ENCODE measurements around the gene OTOGL. TPM values are rescaled to one million over a fixed set of nuclear protein-coding genes. Genes with fewer than 3 reads are reported as not detected.
"Not testable (repeated sequence)": the region's sequence is repeated elsewhere in the genome, so short reads cannot be mapped to it uniquely, and the experiment has no call there.

Gene OTOGL
- total RNA-seq, 2 donors from 2014 or later, result 0.59 to 0.74 TPM

DNA sequence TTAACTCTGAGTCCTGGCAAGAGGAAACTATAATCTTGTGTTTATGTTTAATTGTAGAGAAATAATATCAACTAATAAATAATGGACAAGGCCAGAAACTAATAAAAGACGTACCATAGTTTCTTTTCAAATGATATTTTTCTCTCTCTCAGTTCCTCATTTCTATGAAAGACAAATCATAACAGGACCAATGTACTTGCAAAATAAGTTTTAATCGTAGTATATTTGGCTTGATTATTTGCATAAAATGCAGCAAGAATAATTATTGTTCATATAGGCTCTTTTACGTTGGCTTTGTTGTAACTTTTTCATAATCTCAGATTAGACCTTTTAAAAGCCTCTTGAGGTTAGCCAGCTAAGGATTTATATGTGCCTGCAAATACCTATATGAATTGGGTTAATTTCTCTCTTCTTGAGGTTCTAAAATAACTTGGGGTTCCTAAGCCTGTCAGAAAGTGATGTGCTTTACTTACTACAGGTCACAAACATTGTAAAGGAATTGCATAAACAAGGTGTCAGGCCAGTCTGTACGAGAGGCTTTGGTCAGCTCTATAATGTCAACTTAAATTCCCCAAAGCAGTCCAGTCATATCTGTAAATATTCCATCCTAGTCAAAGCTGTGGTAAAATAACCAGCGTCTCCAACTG lies 191.9 kb downstream of the OTOGL start:
- Histone ChIP-seq H3K4me3 (no peak overlapping the region), H3K4me1 (replicated peaks) (no peaks in the 10 kb centered on the region), H3K27ac (no peak overlapping the region), H3K36me3 (no peaks in the 10 kb centered on the region), H3K27me3 (replicated peaks; ENCODE audit: insufficient read depth) (no peaks in the 10 kb centered on the region), H3K9me3 (no peaks in the 10 kb centered on the region)
- DNase-seq (ENCODE audit: low spot score), result no peak
- intact Hi-C loops (cut with DNase I), result no loop called here
- TF ChIP-seq POLR2A (IDR thresholded peaks at IDR 0.05) (no peak), POLR2AphosphoS5 (IDR thresholded peaks at IDR 0.05) (no peak)
- TF ChIP-seq, protein P1, sequence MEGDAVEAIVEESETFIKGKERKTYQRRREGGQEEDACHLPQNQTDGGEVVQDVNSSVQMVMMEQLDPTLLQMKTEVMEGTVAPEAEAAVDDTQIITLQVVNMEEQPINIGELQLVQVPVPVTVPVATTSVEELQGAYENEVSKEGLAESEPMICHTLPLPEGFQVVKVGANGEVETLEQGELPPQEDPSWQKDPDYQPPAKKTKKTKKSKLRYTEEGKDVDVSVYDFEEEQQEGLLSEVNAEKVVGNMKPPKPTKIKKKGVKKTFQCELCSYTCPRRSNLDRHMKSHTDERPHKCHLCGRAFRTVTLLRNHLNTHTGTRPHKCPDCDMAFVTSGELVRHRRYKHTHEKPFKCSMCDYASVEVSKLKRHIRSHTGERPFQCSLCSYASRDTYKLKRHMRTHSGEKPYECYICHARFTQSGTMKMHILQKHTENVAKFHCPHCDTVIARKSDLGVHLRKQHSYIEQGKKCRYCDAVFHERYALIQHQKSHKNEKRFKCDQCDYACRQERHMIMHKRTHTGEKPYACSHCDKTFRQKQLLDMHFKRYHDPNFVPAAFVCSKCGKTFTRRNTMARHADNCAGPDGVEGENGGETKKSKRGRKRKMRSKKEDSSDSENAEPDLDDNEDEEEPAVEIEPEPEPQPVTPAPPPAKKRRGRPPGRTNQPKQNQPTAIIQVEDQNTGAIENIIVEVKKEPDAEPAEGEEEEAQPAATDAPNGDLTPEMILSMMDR (IDR thresholded peaks at IDR 0.05), result no peak
- WGBS, result 69% methylated on average over 5 of the region's 5 CpGs

DNA sequence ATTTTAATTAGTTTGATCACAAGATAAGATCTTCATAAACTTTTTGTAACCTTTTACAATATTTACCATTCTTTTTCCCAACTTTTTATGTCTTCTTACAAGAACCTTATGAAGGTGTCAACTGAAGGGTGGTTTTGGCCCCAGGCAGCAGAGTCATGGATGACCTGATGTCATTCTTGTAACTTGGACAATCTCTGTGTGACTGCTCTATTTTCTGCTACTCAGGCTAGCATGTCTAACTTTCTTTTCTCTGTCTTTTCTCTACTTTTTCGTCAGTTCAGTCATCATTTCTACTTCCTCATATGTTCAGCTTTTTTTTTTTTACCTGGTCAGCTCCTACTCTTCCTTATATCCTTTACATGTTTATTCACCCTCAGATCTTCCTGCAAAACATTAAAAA lies 194.0 kb downstream of the OTOGL start:
- no peaks in the 10 kb centered on the region for H3K9me3 ChIP-seq
- DNase-seq (ENCODE audit: low spot score), result no peak
- TF ChIP-seq POLR2AphosphoS5 (IDR thresholded peaks at IDR 0.05), result no peak
- no peak for TF ChIP-seq POLR2A (IDR thresholded peaks at IDR 0.05)
- TF ChIP-seq, protein P1 (IDR thresholded peaks at IDR 0.05), result no peak
- no peaks in the 10 kb centered on the region for H3K27me3 ChIP-seq (replicated peaks; ENCODE audit: insufficient read depth)
- no peak overlapping the region for H3K4me3 ChIP-seq
- H3K27ac ChIP-seq, result no peak overlapping the region
- 77% methylated on average over 1 of the region's 1 CpG for WGBS
- no peaks in the 10 kb centered on the region for H3K4me1 ChIP-seq (replicated peaks)
- intact Hi-C loops (cut with DNase I), result no loop called here
- no peaks in the 10 kb centered on the region for H3K36me3 ChIP-seq

DNA sequence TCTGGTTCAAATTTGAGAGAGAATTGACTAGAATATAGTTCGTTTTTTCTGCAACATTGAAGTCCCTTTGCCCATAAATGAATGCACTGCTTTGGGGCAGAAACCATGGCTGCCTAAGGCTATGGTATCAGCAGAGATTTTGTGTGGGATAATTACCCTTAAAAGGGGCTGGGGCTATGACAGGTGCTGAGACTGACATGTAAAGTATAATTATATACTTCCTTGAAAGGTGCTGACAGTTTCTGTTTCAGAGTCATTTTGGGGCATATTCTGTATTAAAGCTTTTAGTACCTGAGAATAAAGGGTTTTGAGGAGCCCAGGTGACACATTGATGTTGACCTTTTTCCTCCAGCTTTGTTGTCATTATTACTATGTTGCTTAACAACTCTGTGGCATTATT lies 194.4 kb downstream of the OTOGL start:
- TF ChIP-seq, protein P1 (IDR thresholded peaks at IDR 0.05), result no peak
- TF ChIP-seq POLR2A (IDR thresholded peaks at IDR 0.05) (no peak), POLR2AphosphoS5 (IDR thresholded peaks at IDR 0.05) (no peak)
- DNase-seq (ENCODE audit: low spot score), result no peak
- H3K27me3 ChIP-seq (replicated peaks; ENCODE audit: insufficient read depth), result no peaks in the 10 kb centered on the region
- intact Hi-C loops (cut with DNase I), result no loop called here
- no peaks in the 10 kb centered on the region for H3K9me3 ChIP-seq
- H3K4me1 ChIP-seq (replicated peaks), result no peaks in the 10 kb centered on the region
- H3K27ac ChIP-seq, result no peak overlapping the region
- WGBS, result 52% methylated on average over 1 of the region's 1 CpG
- H3K36me3 ChIP-seq, result no peaks in the 10 kb centered on the region
- no peak overlapping the region for H3K4me3 ChIP-seq

DNA sequence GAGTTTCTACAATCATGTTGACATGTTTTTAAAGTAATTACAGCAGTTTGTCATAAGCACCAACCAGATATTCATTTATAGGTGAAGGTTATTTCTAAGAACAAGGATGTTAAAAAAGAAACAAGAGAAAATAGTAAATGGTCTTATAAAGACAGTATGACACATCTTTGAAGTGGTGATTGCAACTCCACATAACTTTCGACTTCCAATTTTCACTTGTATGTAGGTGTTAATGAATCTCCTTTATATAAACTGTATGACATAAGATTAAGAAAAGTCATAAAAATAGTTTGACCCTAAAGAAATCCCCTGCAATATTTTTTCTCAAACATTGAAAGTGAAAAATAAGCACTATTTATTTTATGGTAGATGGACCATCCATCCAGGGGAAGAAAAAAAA lies 199.9 kb downstream of the OTOGL start:
- H3K36me3 ChIP-seq, result no peaks in the 10 kb centered on the region
- TF ChIP-seq POLR2AphosphoS5 (IDR thresholded peaks at IDR 0.05) (no peak), POLR2A (IDR thresholded peaks at IDR 0.05) (no peak)
- TF ChIP-seq, protein P1 (IDR thresholded peaks at IDR 0.05), result no peak
- no peaks in the 10 kb centered on the region for H3K4me1 ChIP-seq (replicated peaks)
- no peak overlapping the region for H3K4me3 ChIP-seq
- no peak for DNase-seq (ENCODE audit: low spot score)
- no peaks in the 10 kb centered on the region for H3K9me3 ChIP-seq
- no peak overlapping the region for H3K27ac ChIP-seq
- no peaks in the 10 kb centered on the region for H3K27me3 ChIP-seq (replicated peaks; ENCODE audit: insufficient read depth)
- 87% methylated on average over 1 of the region's 1 CpG for WGBS
- intact Hi-C loops (cut with DNase I), result no loop called here

DNA sequence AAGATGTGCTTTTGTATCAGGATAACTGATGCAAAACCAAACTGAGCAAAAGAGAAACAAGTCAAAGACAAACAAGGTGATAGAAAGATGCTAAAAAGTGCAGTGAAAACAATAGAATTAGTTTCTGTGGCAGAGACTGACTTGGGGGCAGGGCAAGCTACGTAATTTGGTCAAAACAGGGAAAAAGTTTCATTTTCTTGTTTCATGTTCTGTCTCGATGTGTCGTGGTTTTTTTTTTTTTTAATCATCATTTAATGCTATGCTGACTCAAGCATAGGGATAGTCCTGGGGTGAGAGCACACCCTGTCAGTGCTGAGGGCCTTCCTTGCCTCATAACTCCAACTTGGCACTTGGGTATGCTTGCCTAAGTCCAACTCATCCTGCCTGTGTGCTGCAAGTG lies 200.6 kb downstream of the OTOGL start:
- TF ChIP-seq POLR2A (IDR thresholded peaks at IDR 0.05) (no peak), POLR2AphosphoS5 (IDR thresholded peaks at IDR 0.05) (no peak)
- TF ChIP-seq, protein P1 (IDR thresholded peaks at IDR 0.05), result no peak
- DNase-seq (ENCODE audit: low spot score), result no peak
- 83% methylated on average over 3 of the region's 3 CpGs for WGBS
- H3K36me3 ChIP-seq, result no peaks in the 10 kb centered on the region
- intact Hi-C loops (cut with DNase I), result no loop called here
- no peaks in the 10 kb centered on the region for H3K27me3 ChIP-seq (replicated peaks; ENCODE audit: insufficient read depth)
- no peak overlapping the region for H3K4me3 ChIP-seq
- no peak overlapping the region for H3K27ac ChIP-seq
- H3K9me3 ChIP-seq, result no peaks in the 10 kb centered on the region
- no peaks in the 10 kb centered on the region for H3K4me1 ChIP-seq (replicated peaks)

DNA sequence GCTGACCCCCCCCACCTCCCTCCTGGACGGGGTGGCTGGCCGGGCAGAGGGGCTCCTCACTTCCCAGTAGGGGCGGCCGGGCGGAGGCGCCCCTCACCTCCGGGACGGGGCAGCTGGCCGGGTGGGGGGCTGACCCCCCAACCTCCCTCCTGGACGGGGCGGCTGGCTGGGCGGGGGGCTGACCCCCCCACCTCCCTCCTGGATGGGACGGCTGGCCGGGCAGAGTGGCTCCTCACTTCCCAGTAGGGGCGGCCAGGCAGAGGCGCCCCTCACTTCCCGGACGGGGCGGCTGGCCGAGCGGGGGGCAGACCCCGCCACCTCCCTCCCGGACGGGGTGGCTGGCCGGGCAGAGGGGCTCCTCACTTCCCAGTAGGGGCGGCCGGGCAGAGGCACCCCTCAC lies 208.1 kb downstream of the OTOGL start:
- H3K36me3 ChIP-seq; H3K4me1 ChIP-seq (replicated peaks); H3K9me3 ChIP-seq; H3K4me3 ChIP-seq; intact Hi-C loops (cut with DNase I); H3K27ac ChIP-seq; DNase-seq (ENCODE audit: low spot score); H3K27me3 ChIP-seq (replicated peaks; ENCODE audit: insufficient read depth): not testable (repeated sequence)
- WGBS, result no CpG with 5 or more reads among the region's 27 CpGs
